Measurements from ENCODE around the gene AGTPBP1.

Gene AGTPBP1

GRCh38 chr9:85530721-85531120, 211.0 kb downstream of the AGTPBP1 start:
- no peak for DNase-seq

- no peak for DNase-seq
Measured at GRCh38 chr9:85528607-85529006, 213.1 kb downstream of the AGTPBP1 start.

GRCh38 chr9:85528142-85528541, 213.6 kb downstream of the AGTPBP1 start:
- DNase-seq: no peak

GRCh38 chr9:85527331-85528020, 214.3 kb downstream of the AGTPBP1 start:
- no peak for DNase-seq

- DNase-seq: no peak
Measured at GRCh38 chr9:85524531-85524930, 217.2 kb downstream of the AGTPBP1 start.

DNA sequence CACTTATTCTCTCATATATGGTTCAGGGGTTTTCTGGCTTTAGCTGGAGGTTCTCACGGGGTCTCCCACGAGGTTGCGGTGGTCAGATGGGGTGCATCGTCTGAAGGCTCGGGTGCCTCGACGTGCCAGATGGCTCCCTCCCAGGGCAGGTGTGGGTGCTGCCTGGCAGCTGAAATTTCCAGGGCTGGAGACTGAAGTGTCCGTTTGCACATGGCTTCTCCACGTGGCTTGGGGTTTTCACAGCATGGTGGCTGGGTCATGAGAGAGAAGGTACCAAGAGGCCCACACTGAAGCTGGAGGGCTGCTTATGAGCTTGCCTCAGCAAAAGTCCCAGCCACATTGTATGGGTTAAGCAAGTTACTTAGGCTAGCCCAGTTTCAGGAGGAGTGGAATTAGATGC, 218.6 kb downstream of the AGTPBP1 start:
- DNase-seq: no peak

DNA sequence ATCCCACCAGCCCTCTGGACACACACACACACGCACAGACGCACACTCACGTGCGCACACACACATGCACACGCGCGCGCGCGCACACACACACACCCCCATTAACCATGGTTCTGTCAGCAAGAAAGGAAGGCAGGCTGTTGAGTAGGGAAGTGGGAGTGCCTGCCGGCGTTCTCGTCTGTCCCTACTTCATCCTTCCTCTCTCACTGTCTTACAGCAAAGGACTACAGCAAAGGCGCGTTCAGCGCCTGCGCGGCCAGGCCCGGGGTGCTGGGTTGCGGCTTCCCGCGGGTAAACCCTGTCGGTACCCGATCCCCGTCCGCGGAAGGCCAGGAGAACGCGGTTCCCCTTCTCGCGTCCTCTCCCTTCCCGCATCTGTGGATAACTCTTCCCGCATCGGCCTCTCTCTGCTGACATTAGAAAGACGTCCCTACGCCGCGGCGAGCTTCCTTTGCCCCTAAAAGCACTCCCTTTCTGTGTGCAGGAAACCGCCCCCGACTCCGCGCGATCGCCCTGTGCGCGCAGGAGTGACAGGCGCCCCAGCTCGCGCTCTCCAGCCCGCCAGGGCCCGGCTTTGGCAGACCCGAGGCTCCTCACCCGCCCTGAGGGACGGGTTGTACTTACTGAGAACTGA, 219.2 kb downstream of the AGTPBP1 start:
- DNase-seq: peak in 1 of 5 donors; percentile 27

GRCh38 chr9:85521371-85522197, 220.2 kb downstream of the AGTPBP1 start:
- no peak for DNase-seq

DNA sequence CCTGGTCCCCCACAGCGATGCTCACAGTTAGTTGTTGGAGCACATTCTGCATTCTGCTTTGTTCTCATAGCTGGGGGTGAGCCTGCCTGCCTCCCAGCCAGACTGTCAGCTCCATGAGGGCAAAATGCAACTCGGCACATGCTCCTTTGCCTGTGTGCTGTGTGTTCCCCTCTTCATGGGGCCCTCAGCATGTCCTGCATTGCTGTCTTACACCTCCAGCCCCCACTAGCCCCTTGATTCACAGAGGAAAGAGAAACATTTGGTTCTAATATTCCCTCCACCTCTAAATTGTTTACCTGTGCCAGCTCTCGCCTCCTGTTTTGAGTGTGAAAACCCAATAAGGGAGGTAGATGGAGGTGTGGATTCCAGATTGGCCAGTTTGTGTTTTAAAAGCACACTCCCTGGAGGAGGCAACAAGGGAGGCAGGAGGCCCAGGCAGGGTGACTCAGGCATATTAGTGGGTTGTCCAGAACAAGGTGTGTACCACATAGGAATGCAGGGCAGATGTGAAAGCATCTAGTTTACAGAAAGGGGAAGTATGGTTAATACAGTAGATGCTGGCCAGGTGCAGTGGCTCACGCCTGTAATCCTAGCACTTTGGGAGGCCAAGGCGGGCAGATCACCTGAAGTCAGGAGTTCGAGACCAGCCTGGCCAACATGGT, 224.6 kb downstream of the AGTPBP1 start:
- DNase-seq: no peak

DNA sequence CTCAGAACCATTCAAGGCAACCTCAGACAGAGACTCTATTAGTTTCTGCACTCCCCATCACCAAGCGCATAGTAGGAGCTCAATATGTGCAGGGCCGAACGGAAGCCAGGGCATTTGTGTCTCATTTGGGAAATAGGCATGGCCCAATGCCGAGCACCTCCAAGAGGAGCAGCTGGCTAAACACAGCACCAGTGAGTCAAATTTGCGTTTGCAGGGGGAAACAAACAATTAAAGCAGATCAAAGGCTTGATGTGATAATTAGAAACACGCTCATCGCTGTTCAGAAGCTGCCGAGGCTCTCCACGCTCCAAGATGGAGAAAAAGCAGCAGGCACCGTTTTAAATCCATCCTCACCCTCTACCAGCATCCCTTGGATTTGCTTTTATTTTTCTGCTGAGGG, 225.3 kb downstream of the AGTPBP1 start:
- DNase-seq: no peak

GRCh38 chr9:85515021-85515420, 226.7 kb downstream of the AGTPBP1 start:
- DNase-seq: no peak

DNA sequence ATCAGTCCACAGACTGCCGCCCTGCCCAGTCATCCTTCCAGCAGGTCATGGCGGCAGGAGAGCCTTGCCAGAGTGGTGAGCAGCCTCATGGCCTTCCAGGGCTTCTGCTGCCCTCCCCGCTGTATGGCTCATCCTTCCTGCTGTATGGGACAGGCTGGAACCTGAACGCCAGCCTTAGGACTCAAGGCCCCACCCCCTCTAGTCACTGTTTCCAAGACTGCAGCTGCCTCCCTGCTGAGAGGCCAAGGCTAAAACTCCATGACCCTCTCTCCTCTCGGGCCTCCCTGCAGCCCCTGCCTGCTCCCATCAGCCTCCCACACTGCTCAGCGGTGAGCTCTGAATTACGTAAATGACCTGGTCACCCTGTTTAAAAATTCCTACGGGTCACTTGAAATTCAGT, 227.5 kb downstream of the AGTPBP1 start:
- no peak for DNase-seq

- no peak for DNase-seq
Measured at GRCh38 chr9:85511746-85512145, 230.0 kb downstream of the AGTPBP1 start.

- DNase-seq: no peak
Measured at GRCh38 chr9:85510830-85511504, 230.8 kb downstream of the AGTPBP1 start.

GRCh38 chr9:85508616-85509015, 233.1 kb downstream of the AGTPBP1 start:
- no peak for DNase-seq

GRCh38 chr9:85505612-85506011, 236.1 kb downstream of the AGTPBP1 start:
- no peak for DNase-seq

GRCh38 chr9:85502815-85503655, 238.7 kb downstream of the AGTPBP1 start:
- no peak for DNase-seq

- DNase-seq: no peak
Measured at GRCh38 chr9:85501882-85502281, 239.9 kb downstream of the AGTPBP1 start.

DNA sequence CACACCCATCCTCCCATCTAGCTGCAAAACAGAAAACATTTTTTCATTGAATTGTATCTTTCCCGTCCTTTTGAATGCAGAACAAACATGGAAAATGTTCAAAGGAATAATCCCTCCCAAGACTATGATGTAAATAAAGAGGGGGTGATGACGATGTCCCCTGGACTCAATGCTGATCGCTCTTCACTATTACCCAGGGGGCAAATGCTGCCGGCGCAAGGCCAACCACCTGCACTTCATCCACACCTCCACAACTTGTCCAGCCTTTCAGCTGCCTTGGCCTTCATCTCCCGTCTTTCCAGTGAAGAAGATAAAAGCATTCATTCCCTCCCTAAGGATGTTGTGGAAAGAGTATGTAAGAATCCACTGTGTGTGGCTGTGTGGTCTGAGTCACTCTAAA, 240.3 kb downstream of the AGTPBP1 start:
- DNase-seq: no peak

Data from T-helper 1 cell (primary cell).